AG09319 (cell line): ENCODE measurements around the gene SGCA.

Experiments used
- DNase-seq: peaks from one replicate; pipeline ENCODE4 v3.0.0-alpha.2; 2010; ENCODE audit warnings: low read depth; ENCODE audit errors: extremely low read depth
- TF ChIP-seq, protein P1 (sequence below): IDR thresholded peaks from 2 replicates; pipeline ENCODE4 v1.5.1; 2011; ENCODE audit warnings: low read depth, mild to moderate bottlenecking, inconsistent platforms, low read length, moderate library complexity

SGCA gene

DNA sequence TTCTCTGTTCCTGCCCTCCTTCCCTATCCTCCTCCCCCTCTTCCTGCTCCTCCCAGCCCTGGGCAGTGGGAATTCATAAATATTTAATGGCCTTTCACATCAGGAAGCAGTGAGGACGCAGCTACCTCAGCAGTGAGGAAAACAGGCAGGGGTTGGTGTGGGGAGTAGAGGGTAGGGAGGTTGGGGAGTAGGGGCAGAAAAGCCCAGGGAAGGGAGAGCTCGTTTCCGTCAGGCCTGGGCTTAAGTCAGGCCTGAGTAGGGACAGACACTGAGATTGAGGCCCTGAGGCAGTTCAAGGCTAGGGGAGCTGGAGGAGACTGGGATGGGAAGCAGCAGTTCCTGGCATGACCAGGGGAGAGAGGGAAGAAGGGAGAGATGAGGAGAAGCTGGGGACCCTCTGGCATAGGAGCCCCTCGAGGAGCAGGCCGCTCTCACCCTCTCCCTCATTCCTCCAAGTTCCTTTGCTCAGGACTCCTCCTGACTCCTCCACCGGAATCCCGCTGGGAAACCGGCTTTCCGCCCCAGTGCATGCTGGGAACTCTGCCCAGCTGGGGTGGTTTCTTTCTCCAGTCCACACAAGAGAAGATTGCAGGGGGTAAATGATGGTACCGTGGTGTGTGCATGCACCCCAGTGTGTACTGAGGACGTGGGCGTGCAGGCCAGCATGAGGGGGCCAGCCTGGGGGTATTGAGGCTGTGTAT, 42.0 kb upstream of the SGCA start:
- TF ChIP-seq, protein P1, sequence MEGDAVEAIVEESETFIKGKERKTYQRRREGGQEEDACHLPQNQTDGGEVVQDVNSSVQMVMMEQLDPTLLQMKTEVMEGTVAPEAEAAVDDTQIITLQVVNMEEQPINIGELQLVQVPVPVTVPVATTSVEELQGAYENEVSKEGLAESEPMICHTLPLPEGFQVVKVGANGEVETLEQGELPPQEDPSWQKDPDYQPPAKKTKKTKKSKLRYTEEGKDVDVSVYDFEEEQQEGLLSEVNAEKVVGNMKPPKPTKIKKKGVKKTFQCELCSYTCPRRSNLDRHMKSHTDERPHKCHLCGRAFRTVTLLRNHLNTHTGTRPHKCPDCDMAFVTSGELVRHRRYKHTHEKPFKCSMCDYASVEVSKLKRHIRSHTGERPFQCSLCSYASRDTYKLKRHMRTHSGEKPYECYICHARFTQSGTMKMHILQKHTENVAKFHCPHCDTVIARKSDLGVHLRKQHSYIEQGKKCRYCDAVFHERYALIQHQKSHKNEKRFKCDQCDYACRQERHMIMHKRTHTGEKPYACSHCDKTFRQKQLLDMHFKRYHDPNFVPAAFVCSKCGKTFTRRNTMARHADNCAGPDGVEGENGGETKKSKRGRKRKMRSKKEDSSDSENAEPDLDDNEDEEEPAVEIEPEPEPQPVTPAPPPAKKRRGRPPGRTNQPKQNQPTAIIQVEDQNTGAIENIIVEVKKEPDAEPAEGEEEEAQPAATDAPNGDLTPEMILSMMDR = no peak
- DNase-seq = no peak

GRCh38 chr17:50125420-50125997, 40.3 kb upstream of the SGCA start:
- TF ChIP-seq, protein P1 = no peak
- no peak for DNase-seq

DNA sequence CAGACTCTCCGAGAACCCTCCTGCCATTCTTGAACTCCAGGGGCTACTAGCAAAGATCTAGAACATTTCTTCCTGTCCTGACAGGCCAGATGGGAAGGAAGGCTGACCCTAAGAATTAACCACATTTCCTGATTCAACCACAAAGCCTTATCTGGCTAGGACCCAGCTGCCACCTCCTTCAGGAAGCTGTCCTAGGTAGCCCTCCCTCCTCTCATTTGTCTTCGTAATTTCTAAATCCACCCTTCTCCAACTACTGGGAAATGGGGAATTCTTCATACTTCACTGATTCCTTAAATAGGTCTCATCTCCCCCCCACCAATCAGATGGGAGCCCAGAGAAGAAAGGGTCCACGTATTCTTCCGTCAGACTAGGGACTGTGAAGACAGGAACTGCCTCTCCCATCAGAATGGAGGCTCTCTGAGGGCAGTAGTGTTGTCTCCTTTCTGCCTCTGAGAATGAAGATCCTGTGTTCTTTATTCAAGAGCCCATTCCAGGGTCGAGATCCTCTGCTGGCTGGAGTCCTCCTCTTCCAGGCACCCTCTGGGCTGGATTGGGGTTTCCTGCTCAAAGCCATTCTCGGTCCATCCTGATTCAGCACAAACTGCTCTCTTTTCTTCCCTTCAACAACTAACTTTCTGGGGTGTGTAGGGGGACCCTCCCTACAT, 38.0 kb upstream of the SGCA start:
- DNase-seq = no peak
- TF ChIP-seq, protein P1 = no peak

DNA sequence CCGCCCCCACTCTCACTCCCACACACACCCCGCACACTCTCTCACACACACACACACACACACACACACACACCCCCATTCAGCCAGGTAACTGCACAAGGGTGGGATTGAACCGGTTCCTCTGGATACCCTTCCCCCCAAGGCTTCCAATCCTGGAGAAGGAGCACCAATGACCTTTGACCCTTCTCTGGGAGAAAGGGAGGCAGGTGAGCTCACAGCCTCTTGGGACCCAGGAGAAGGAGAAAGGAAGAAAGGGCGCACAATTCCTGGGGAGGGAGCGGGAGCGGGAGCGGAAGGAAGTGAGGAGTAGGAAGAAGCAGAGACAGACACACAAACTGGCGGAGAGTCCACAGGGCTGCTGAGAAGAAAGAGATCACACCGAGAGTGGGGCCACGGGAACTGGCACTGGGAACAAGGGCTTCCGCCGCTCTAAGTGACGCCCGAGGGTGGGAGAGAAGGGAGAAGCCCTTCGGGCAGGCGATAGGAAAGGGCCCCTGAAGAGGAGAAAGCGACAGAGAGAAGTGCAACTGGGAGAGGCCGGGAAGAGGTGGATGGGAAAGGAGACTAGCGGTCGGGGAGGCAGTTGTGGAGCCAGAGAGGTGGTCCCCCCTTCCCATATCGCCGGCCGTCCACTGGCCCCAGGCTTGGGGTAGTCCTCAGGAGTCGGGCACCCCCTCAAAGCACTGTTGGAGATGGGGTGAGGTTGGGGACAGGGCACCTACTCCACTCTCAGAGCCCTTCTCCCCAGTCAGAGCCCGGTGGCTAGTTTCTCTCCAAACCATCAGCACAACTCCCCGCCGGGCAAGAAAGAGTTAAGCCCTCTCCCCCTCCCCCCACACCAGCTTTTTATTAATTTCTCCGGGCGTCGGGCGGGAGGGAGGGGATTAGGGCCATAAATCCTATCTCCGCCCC, 37.1 kb upstream of the SGCA start:
- no peak for DNase-seq

GRCh38 chr17:50129353-50129727, 36.5 kb upstream of the SGCA start:
- no peak for DNase-seq
- TF ChIP-seq, protein P1 = no peak

More for the DNA sequence above, 37.1 kb upstream of the SGCA start:
- TF ChIP-seq, protein P1 = no peak

DNA sequence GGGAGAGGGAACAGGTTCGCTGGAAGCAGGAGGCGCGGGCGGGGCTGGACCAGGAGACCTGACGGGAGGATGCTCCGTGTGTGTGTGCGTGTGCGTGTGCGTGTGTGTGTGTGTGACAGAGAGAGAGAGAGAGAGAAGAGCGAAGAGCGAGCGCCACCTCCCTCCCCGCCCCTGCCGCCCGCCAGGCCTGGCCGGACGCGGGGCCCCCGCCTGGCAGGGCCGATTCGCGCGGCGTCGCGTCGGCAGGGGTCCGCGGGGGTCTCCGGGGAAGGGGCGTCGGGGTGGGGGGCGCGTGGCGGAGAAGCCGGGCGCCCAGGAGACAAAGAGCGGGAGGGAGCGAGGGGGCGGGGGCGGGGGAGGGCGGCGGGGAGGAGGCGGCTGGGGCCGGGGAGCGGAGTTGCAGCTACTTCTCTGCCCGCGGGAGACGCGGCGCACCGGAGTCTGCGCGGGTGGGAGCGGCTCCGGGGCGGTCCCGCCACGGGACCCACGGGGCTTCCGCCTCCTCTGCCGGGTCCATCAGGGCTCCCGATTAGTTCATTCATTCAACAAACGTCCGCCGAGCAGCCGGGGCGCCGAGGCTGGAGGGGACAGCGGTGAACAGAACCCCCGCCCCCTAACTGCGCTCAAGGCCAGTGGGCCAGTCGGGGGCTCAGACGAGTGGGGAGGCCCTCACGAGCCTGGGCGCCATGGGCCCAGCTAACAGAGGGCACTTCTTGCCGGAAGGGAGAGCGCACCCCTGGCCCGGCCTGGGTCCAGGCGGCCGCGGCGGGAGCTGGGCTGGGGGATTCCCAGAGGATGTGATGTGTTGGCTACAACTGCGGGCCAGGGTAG, 35.9 kb upstream of the SGCA start, which contains the start of gene SAMD14:
Gene SAMD14 (minus strand): TSS at position 433 of the 831 bp plus-strand sequence. CDS start 5,201 bp downstream, outside the sequence.
- no peak for DNase-seq
- TF ChIP-seq, protein P1 = no peak
